ENCODE results near the gene PGF. TPM values are rescaled to one million over a fixed set of nuclear protein-coding genes. Genes with fewer than 3 reads are reported as not detected.

Gene PGF
- total RNA-seq, 1 experiment from 2014 or later, result 9.1 TPM

DNA sequence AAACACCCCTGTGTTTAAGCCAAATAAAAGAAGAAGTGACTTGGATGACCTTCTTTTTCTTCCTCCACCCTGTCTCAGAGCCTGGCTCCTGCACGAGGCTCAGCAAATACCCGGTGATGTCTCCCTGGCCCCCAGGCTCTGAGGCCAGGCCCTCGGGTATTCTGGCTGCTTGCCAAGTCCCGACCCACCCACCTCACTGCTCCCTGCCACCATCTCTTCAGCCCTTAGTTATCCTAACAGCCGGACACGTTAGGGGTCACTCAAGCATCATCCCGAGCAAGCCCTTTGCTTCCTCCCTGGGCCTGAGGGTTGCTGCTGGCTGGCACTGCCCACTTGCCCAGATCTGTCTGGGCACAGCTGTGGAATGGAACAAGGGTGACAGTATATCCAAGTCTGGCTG, 39.6 kb downstream of the PGF start:
- H3K9me3 ChIP-seq, result no peaks in the 10 kb centered on the region
- TF ChIP-seq, protein P1, sequence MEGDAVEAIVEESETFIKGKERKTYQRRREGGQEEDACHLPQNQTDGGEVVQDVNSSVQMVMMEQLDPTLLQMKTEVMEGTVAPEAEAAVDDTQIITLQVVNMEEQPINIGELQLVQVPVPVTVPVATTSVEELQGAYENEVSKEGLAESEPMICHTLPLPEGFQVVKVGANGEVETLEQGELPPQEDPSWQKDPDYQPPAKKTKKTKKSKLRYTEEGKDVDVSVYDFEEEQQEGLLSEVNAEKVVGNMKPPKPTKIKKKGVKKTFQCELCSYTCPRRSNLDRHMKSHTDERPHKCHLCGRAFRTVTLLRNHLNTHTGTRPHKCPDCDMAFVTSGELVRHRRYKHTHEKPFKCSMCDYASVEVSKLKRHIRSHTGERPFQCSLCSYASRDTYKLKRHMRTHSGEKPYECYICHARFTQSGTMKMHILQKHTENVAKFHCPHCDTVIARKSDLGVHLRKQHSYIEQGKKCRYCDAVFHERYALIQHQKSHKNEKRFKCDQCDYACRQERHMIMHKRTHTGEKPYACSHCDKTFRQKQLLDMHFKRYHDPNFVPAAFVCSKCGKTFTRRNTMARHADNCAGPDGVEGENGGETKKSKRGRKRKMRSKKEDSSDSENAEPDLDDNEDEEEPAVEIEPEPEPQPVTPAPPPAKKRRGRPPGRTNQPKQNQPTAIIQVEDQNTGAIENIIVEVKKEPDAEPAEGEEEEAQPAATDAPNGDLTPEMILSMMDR (IDR thresholded peaks at IDR 0.05; ENCODE audit: insufficient read depth in 1 of 2, low read depth in 1 of 2, low read length in 1 of 2, severe bottlenecking in 1 of 2, unreplicated experiment in 1 of 2), result no peak
- no TSS peak for BruUV-seq (replicated peaks)
- ChIA-PET CTCF (no interaction called here), POLR2A (no interaction called here)
- H3K4me1 ChIP-seq, result no peaks in the 10 kb centered on the region
- Mint-ChIP-seq H3K9me3 (ENCODE audit: unreplicated experiment) (no peaks in the 10 kb centered on the region), H3K27me3 (ENCODE audit: insufficient read depth, unreplicated experiment) (no peaks in the 10 kb centered on the region), H3K4me3 (ENCODE audit: unreplicated experiment) (no peak overlapping the region), H3K27ac (ENCODE audit: unreplicated experiment) (no peak overlapping the region), H3K4me1 (ENCODE audit: low read depth, unreplicated experiment) (no peaks in the 10 kb centered on the region), H3K36me3 (ENCODE audit: insufficient read depth, unreplicated experiment) (peaks cover 4% of the 10 kb centered on the region)
- no peaks in the 10 kb centered on the region for H3K36me3 ChIP-seq (ENCODE audit: control insufficient read depth, insufficient read depth, low read length)
- DNase-seq, result no peak
- no peak overlapping the region for H3K4me3 ChIP-seq (ENCODE audit: low read depth, low read length)
- intact Hi-C loops (cut with micrococcal nuclease; ENCODE audit: unreplicated experiment), result loop anchor here (2.0 kb wide), 1 partner anchor 387 kb away; no protein-coding TSS in a partner anchor
- H3K27me3 ChIP-seq (replicated peaks; ENCODE audit: control insufficient read depth, insufficient read depth, low read length), result no peaks in the 10 kb centered on the region

DNA sequence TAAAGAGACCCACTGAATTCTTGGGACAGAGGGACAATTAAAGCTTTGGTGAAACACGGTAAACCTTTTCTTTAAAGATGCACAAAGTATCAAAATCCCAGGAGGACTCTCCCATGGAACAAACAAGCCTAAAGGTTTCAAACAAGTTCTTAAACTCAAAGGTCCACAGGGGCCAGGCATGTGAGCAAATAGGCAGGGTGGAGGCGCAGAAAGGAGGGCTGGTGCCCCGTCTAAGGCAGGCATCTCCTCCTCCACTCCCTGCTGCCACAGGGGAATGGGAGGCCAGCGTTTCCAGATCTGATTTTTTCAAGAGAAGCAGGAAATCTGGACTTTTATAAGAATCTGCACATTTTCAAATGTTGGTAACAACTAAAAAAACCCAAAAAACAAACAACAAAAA, 40.0 kb downstream of the PGF start:
- Histone ChIP-seq H3K4me1 (no peaks in the 10 kb centered on the region), H3K9me3 (no peaks in the 10 kb centered on the region), H3K36me3 (ENCODE audit: control insufficient read depth, insufficient read depth, low read length) (no peaks in the 10 kb centered on the region), H3K4me3 (ENCODE audit: low read depth, low read length) (no peak overlapping the region), H3K27me3 (replicated peaks; ENCODE audit: control insufficient read depth, insufficient read depth, low read length) (no peaks in the 10 kb centered on the region)
- Mint-ChIP-seq H3K4me1 (ENCODE audit: low read depth, unreplicated experiment) (no peaks in the 10 kb centered on the region), H3K27me3 (ENCODE audit: insufficient read depth, unreplicated experiment) (no peaks in the 10 kb centered on the region), H3K36me3 (ENCODE audit: insufficient read depth, unreplicated experiment) (peaks cover 4% of the 10 kb centered on the region), H3K4me3 (ENCODE audit: unreplicated experiment) (no peak overlapping the region), H3K9me3 (ENCODE audit: unreplicated experiment) (no peaks in the 10 kb centered on the region), H3K27ac (ENCODE audit: unreplicated experiment) (no peak overlapping the region)
- POLR2A ChIA-PET, result no interaction called here
- CTCF ChIA-PET, result no interaction called here
- DNase-seq, result no peak
- no TSS peak for BruUV-seq (replicated peaks)
- intact Hi-C loops (cut with micrococcal nuclease; ENCODE audit: unreplicated experiment), result loop anchor here (2.0 kb wide), 1 partner anchor 387 kb away; no protein-coding TSS in a partner anchor
- TF ChIP-seq, protein P1 (IDR thresholded peaks at IDR 0.05; ENCODE audit: insufficient read depth in 1 of 2, low read depth in 1 of 2, low read length in 1 of 2, severe bottlenecking in 1 of 2, unreplicated experiment in 1 of 2), result no peak

DNA sequence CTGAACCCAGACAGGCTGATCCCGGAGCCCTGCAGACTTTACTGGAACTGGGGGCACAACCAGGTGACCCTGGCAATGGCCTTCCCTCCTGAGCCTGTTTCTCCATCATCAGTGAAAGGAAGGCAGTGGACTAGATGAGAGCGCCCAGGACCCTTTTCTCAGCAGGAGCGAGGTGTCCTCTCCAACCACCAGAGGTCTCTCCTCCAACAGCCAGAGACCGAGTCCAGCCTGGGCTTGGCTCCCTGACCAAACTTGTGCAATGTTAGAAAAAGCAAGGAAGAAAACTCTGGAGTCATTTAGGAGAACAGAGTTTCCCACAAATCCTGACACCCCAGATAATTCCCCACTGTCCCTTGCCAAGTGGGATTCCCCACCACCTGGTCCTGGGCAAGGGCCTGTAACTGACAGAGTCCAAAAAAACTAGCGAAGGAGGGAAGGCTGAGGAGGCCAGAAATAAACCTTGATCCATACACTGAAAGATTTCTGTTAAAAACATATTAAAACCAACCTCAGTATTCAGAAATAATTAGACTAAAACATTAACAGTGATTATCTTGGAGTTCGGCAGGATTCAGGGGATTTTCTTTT, 41.3 kb downstream of the PGF start:
- no peaks in the 10 kb centered on the region for H3K27me3 Mint-ChIP-seq (ENCODE audit: insufficient read depth, unreplicated experiment)
- no peaks in the 10 kb centered on the region for H3K4me1 Mint-ChIP-seq (ENCODE audit: low read depth, unreplicated experiment)
- no peak overlapping the region for H3K27ac Mint-ChIP-seq (ENCODE audit: unreplicated experiment)
- Histone ChIP-seq H3K4me3 (ENCODE audit: low read depth, low read length) (no peak overlapping the region), H3K36me3 (ENCODE audit: control insufficient read depth, insufficient read depth, low read length) (no peaks in the 10 kb centered on the region), H3K27me3 (replicated peaks; ENCODE audit: control insufficient read depth, insufficient read depth, low read length) (no peaks in the 10 kb centered on the region), H3K4me1 (no peaks in the 10 kb centered on the region), H3K9me3 (no peaks in the 10 kb centered on the region)
- BruUV-seq (replicated peaks), result no TSS peak
- peak; percentile 74 for DNase-seq
- H3K36me3 Mint-ChIP-seq (ENCODE audit: insufficient read depth, unreplicated experiment), result peaks cover 4% of the 10 kb centered on the region
- intact Hi-C loops (cut with micrococcal nuclease; ENCODE audit: unreplicated experiment), result loop anchor here (1.0 to 2.0 kb wide), 2 partner anchors 174 to 389 kb away; no protein-coding TSS in a partner anchor
- ChIA-PET POLR2A (no interaction called here), CTCF (no interaction called here)
- no peaks in the 10 kb centered on the region for H3K9me3 Mint-ChIP-seq (ENCODE audit: unreplicated experiment)
- TF ChIP-seq, protein P1 (IDR thresholded peaks at IDR 0.05; ENCODE audit: insufficient read depth in 1 of 2, low read depth in 1 of 2, low read length in 1 of 2, severe bottlenecking in 1 of 2, unreplicated experiment in 1 of 2), result peak; percentile 67 to 87
- H3K4me3 Mint-ChIP-seq (ENCODE audit: unreplicated experiment), result no peak overlapping the region
